Testis (tissue), 2 donors: ENCODE measurements around the gene ZNF524.

ENCODE experiments used
- CTCF ChIP-seq, 3 experiments: fragments of 450-650 bp in 2 of 3; fragments of 200-600 bp in 1 of 3; sonication (generic) in 1 of 3; IDR thresholded peaks; one replicate each; pipeline ENCODE4 v1.5.1; 2016 to 2019; ENCODE audit warnings: antibody characterized with exemption in 3 of 3, mild to moderate bottlenecking in 2 of 3, moderate library complexity in 1 of 3
- POLR2A ChIP-seq: fragments of 450-650 bp; IDR thresholded peaks from one replicate; pipeline ENCODE4 v1.6.1; 2017; ENCODE audit warnings: antibody characterized with exemption, mild to moderate bottlenecking, moderate library complexity

GRCh38 chr19:55611300-55611982 lies 11.4 kb downstream of the ZNF524 start:
- no peak for TF ChIP-seq CTCF (IDR thresholded peaks at IDR 0.05)
- no peak for TF ChIP-seq POLR2A
